HepG2 (cell line): ENCODE measurements around the gene JPT2. TPM values are rescaled to one million over a fixed set of nuclear protein-coding genes. Genes with fewer than 3 reads are reported as not detected.

Source experiments
- EED ChIP-seq: sonication (generic); formaldehyde crosslinking; IDR thresholded peaks from 2 replicates; pipeline ENCODE4 v1.5.0; 2020; ENCODE audit warnings: mild to moderate bottlenecking, missing genetic modification reagents
- LBX2 ChIP-seq: sonication (generic); formaldehyde crosslinking; IDR thresholded peaks from 2 replicates; pipeline ENCODE4 v1.5.0; 2020; ENCODE audit warnings: missing genetic modification reagents, mild to moderate bottlenecking, borderline replicate concordance
- MAFG ChIP-seq: sonication (generic); formaldehyde crosslinking; IDR thresholded peaks from 2 replicates; pipeline ENCODE4 v1.5.1; 2020; ENCODE audit warnings: mild to moderate bottlenecking, missing genetic modification reagents
- ZFP1 ChIP-seq: IDR thresholded peaks from 2 replicates; pipeline ENCODE4 v1.6.1; 2016
- ZFP36 ChIP-seq: fragments of 150-350 bp; IDR thresholded peaks from 2 replicates; pipeline ENCODE4 v1.6.1; 2018; ENCODE audit warnings: borderline replicate concordance, low read length, low read depth; ENCODE audit not compliant: partially characterized antibody
- ZNF24 ChIP-seq: fragments of 450-650 bp; IDR thresholded peaks from 2 replicates; pipeline ENCODE4 v1.6.1; 2017; ENCODE audit warnings: antibody characterized with exemption, mild to moderate bottlenecking
- ZNF441 ChIP-seq: sonication (generic); formaldehyde crosslinking; IDR thresholded peaks from 2 replicates; pipeline ENCODE4 v1.7.0; 2021; ENCODE audit warnings: missing genetic modification reagents, borderline replicate concordance
- ZNF614 ChIP-seq: IDR thresholded peaks from 2 replicates; pipeline ENCODE4 v1.6.1; 2018; ENCODE audit warnings: missing biosample characterization, missing genetic modification reagents, inconsistent platforms, borderline replicate concordance
- polyA plus RNA-seq, 8 experiments: library from polyadenylated mRNA; depleted of rRNA in 3 of 8; stranded (reverse) in 7 of 8; unstranded in 1 of 8; fragments of >200 nt; fragmentation: Illumina TruSeq in 4 of 8; extraction: Trizol in 4 of 8; gene quantifications; 2 replicates each; pipeline versions ENCODE4 v1.2.1 to v1.2.3, GENCODE V29; 2011 to 2016; ENCODE audit warnings: low read depth in 4 of 8, missing spikeins in 1 of 8, mixed read lengths in 1 of 8; ENCODE audit not compliant: insufficient read depth in 1 of 8
- total RNA-seq, 5 experiments: library from RNA; depleted of rRNA; stranded (reverse); fragments of >200 nt; fragmentation: Illumina TruSeq; extraction: Trizol; gene quantifications; 2 replicates each; pipeline ENCODE4 v1.2.3, GENCODE V29; 2016; ENCODE audit warnings: low read depth in 1 of 5
- TF ChIP-seq, protein P1 (sequence below), 2 experiments: sonication (generic) in 1 of 2; formaldehyde crosslinking in 1 of 2; IDR thresholded peaks; 2 replicates each; pipeline versions ENCODE4 v1.6.1 to v1.9.0; 2014 to 2022; ENCODE audit warnings: antibody characterized with exemption in 1 of 2, borderline replicate concordance in 1 of 2, inconsistent platforms in 1 of 2, low read depth in 1 of 2, missing genetic modification reagents in 1 of 2
- TF ChIP-seq, protein P2 (sequence below): sonication (generic); formaldehyde crosslinking; IDR thresholded peaks from 2 replicates; pipeline ENCODE4 v1.4.0; 2020; ENCODE audit warnings: missing genetic modification reagents, borderline replicate concordance
- TF ChIP-seq, protein P3 (sequence below): sonication (generic); formaldehyde crosslinking; IDR thresholded peaks from 2 replicates; pipeline ENCODE4 v1.5.1; 2020; ENCODE audit warnings: missing genetic modification reagents, mild to moderate bottlenecking, borderline replicate concordance
- TF ChIP-seq, protein P4 (sequence below): sonication (generic); formaldehyde crosslinking; IDR thresholded peaks from 2 replicates; pipeline ENCODE4 v1.9.0; 2021; ENCODE audit warnings: missing genetic modification reagents, mild to moderate bottlenecking, borderline replicate concordance

Gene JPT2
- total and polyA plus RNA-seq, 2 of the 13 experiments (the other 11 are each of a cell fraction or from before 2014, with no cell fraction given): 53.5 to 89.4 TPM

GRCh38 chr16:1705688-1706385, 27.8 kb downstream of the JPT2 start, which contains the start of gene MAPK8IP3 (continued):
- TF ChIP-seq, protein P1, sequence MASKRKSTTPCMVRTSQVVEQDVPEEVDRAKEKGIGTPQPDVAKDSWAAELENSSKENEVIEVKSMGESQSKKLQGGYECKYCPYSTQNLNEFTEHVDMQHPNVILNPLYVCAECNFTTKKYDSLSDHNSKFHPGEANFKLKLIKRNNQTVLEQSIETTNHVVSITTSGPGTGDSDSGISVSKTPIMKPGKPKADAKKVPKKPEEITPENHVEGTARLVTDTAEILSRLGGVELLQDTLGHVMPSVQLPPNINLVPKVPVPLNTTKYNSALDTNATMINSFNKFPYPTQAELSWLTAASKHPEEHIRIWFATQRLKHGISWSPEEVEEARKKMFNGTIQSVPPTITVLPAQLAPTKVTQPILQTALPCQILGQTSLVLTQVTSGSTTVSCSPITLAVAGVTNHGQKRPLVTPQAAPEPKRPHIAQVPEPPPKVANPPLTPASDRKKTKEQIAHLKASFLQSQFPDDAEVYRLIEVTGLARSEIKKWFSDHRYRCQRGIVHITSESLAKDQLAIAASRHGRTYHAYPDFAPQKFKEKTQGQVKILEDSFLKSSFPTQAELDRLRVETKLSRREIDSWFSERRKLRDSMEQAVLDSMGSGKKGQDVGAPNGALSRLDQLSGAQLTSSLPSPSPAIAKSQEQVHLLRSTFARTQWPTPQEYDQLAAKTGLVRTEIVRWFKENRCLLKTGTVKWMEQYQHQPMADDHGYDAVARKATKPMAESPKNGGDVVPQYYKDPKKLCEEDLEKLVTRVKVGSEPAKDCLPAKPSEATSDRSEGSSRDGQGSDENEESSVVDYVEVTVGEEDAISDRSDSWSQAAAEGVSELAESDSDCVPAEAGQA (IDR thresholded peaks at IDR 0.05; ENCODE audit: low read depth): peak; percentile 87; the same call in 1 of the 2 replicates
- TF ChIP-seq, protein P1 (CRISPR knock-in tag; IDR thresholded peaks at IDR 0.05; ENCODE audit: borderline replicate concordance): peak; percentile 91; the same call in 1 of the 2 replicates
- TF ChIP-seq, protein P2, sequence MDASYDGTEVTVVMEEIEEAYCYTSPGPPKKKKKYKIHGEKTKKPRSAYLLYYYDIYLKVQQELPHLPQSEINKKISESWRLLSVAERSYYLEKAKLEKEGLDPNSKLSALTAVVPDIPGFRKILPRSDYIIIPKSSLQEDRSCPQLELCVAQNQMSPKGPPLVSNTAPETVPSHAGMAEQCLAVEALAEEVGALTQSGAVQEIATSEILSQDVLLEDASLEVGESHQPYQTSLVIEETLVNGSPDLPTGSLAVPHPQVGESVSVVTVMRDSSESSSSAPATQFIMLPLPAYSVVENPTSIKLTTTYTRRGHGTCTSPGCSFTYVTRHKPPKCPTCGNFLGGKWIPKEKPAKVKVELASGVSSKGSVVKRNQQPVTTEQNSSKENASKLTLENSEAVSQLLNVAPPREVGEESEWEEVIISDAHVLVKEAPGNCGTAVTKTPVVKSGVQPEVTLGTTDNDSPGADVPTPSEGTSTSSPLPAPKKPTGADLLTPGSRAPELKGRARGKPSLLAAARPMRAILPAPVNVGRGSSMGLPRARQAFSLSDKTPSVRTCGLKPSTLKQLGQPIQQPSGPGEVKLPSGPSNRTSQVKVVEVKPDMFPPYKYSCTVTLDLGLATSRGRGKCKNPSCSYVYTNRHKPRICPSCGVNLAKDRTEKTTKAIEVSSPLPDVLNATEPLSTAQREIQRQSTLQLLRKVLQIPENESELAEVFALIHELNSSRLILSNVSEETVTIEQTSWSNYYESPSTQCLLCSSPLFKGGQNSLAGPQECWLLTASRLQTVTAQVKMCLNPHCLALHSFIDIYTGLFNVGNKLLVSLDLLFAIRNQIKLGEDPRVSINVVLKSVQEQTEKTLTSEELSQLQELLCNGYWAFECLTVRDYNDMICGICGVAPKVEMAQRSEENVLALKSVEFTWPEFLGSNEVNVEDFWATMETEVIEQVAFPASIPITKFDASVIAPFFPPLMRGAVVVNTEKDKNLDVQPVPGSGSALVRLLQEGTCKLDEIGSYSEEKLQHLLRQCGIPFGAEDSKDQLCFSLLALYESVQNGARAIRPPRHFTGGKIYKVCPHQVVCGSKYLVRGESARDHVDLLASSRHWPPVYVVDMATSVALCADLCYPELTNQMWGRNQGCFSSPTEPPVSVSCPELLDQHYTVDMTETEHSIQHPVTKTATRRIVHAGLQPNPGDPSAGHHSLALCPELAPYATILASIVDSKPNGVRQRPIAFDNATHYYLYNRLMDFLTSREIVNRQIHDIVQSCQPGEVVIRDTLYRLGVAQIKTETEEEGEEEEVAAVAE: no peak
- TF ChIP-seq, protein P3, sequence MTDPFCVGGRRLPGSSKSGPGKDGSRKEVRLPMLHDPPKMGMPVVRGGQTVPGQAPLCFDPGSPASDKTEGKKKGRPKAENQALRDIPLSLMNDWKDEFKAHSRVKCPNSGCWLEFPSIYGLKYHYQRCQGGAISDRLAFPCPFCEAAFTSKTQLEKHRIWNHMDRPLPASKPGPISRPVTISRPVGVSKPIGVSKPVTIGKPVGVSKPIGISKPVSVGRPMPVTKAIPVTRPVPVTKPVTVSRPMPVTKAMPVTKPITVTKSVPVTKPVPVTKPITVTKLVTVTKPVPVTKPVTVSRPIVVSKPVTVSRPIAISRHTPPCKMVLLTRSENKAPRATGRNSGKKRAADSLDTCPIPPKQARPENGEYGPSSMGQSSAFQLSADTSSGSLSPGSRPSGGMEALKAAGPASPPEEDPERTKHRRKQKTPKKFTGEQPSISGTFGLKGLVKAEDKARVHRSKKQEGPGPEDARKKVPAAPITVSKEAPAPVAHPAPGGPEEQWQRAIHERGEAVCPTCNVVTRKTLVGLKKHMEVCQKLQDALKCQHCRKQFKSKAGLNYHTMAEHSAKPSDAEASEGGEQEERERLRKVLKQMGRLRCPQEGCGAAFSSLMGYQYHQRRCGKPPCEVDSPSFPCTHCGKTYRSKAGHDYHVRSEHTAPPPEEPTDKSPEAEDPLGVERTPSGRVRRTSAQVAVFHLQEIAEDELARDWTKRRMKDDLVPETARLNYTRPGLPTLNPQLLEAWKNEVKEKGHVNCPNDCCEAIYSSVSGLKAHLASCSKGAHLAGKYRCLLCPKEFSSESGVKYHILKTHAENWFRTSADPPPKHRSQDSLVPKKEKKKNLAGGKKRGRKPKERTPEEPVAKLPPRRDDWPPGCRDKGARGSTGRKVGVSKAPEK: no peak
- TF ChIP-seq EED (CRISPR knock-in tag) (no peak), LBX2 (CRISPR knock-in tag) (no peak), ZNF24 (no peak), ZNF614 (no peak; the same call in 1 of the 2 replicates), ZNF441 (CRISPR knock-in tag) (no peak; the same call in 1 of the 2 replicates), ZFP36 (no peak), MAFG (0 out of 2 replicates have a peak, but pooled peaks have one; percentile 22), ZFP1 (CRISPR knock-in tag) (no peak)
- TF ChIP-seq, protein P4, sequence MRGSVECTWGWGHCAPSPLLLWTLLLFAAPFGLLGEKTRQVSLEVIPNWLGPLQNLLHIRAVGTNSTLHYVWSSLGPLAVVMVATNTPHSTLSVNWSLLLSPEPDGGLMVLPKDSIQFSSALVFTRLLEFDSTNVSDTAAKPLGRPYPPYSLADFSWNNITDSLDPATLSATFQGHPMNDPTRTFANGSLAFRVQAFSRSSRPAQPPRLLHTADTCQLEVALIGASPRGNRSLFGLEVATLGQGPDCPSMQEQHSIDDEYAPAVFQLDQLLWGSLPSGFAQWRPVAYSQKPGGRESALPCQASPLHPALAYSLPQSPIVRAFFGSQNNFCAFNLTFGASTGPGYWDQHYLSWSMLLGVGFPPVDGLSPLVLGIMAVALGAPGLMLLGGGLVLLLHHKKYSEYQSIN: no peak
